ENCODE data around the gene FAT2.
"Not testable (repeated sequence)": the region's sequence is repeated elsewhere in the genome, so short reads cannot be mapped to it uniquely, and the experiment has no call there.

DNA sequence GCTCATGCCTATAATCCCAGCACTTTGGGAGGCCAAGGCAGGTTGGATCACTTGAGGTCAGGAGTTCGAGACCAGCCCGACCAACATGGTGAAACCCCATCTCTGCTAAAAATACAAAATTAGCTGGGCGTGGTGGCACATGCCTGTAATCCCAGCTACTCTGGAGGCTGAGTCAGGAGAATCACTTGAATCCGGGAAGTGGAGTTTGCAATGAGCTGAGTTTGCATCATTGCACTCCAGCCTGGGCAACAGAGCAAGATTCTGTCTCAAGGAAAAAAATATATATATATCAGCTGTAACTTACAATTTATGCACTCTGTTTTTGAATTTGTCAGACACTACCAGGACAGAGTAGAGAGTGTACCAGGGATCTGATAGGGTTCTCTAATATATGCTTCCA lies 5.8 kb downstream of the FAT2 start:
- TF ChIP-seq CTCF (conservative IDR thresholded peaks at IDR 0.05; ENCODE audit: low read depth, low read length); EZH2 (IDR thresholded peaks at IDR 0.05; ENCODE audit: borderline replicate concordance, low read depth, low read length, poor library complexity, severe bottlenecking): not testable (repeated sequence)
